NCI-H1092 treated with DMSO at 0.1 percent for 48 hours (cell line): Measurements from ENCODE around the gene ICA1.
"Not testable (repeated sequence)": the region's sequence is repeated elsewhere in the genome, so short reads cannot be mapped to it uniquely, and the experiment has no call there.

Source experiments
- DNase-seq: peaks from one replicate; lab custom pipeline; 2025; lab: John Stamatoyannopoulos, UW

Gene ICA1

DNA sequence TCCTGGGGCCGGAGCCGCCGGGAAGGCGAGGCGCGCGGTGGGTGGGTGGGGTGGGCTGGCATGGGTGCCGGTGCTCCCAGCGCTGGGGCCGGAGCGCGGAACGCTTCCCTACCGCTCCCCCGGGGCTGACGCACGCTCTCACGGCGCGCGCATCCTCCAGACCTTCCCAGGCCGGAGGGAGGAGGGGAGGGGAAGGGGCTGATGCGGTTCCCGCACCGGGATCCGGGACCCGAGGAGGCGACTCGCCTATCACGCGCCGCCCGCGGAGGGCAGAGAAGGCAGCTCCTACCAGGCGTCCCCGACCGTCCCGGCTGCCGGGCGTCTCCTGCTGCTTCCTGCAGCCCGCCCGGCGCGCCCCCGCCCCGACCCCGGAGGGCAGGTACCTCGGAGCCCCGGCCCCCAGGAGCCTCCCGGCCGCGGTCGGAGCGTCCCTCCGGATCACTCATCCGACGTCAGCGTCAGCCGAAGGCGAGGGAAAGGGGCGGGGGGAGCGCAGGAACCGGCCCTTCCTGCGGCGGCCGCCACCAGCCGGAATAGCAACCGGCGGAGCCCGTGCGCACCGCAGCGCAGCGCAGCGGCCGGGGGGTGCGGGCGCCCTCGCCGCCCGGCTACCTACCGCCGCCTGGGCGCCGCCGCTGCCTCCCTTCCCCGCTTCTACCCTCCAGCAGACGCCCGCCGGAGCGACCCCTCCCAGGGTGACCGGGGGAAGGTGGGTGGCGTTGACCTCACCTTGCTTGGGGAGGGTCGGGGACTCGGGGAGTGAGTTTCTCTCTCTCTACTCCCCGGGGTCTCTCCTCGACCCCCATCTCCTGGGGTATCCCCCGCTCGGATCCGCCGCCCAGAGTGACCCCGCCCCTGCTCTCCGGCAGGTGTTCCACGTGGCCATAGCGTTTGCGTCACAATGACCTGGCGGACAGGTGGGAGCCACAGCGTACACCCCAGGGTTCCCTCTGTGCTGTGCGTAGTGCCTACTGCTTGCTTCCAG, at the start of gene ICA1:
Gene ICA1, minus strand, starts transcription at position 457 of the 985 bp plus-strand sequence. CDS start 26,241 bp downstream, outside the sequence.
- peak; percentile 81 for DNase-seq

DNA sequence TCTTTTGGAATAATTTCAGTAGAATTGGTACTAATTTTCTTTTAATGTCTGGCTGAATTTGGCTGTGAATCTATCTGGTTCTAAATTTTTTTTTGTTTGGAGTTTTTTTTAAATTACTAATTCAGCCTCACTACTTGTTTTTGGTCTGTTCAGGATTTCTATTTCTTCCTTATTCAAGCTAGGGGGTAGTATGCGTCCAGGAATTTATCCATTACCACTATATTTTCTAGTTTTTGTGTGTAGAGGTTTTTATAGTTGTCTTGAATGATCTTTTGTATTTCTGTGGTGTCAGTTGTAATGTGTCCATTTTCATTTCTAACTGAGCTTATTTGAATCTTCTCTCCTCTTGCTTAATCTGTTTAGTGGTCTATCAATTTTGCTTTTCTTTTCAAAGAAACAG, 48.9 kb upstream of the ICA1 start:
- DNase-seq = no peak

DNA sequence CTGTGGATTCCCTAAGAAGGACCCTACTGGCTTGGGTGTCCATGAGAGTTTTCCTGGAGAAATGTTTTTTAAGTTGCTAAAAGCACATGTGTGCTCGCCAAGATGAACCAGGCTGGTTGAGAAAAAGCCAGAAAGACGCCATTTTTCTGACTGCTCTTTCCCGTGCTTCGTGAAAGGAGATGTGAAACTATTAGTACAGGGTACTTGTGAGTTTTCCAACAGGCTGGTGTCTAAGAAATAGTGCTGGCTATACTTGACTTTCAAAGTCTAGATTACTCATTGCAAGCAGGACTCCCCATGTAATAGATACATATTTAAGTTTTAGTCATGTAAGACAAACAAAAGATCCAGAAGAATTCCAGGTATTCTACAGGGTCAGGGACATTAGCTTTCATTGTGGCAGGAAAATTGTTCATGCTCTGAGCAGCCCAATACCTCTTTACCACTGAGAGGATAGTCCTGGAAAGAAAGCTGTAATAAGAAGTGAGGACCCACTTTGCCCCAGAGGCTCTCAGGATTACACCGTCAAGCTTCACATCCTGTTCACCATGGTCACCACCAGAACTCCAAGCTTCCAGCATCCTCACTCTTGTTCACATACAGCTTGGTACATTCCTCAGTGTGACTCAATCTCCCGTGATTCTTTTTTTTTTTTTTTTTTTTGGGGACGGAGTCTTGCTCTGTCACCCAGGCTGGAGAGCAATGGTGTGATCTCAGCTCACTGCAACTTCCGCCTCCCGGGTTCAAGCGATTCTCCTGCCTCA, 43.8 kb upstream of the ICA1 start:
- DNase-seq = no peak

DNA sequence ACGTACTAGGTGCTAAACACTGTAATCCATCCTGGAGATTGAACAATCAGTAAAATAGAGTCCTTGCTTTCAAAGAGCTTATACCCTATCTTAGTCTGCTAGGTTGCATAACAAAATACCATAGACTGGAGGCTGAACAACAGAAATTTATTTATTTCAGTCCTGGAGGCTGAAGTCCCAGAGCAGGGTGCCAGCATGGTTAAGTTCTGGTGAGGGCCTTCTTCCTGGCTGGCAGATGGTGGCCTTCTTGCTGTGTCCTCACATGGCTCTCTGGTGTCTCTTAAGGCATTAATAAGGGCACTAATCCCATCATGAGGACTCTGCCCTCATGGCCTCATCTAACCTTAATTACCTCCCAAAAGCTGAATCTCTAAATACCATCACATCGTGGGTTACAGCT, 43.1 kb upstream of the ICA1 start:
- no peak for DNase-seq

DNA sequence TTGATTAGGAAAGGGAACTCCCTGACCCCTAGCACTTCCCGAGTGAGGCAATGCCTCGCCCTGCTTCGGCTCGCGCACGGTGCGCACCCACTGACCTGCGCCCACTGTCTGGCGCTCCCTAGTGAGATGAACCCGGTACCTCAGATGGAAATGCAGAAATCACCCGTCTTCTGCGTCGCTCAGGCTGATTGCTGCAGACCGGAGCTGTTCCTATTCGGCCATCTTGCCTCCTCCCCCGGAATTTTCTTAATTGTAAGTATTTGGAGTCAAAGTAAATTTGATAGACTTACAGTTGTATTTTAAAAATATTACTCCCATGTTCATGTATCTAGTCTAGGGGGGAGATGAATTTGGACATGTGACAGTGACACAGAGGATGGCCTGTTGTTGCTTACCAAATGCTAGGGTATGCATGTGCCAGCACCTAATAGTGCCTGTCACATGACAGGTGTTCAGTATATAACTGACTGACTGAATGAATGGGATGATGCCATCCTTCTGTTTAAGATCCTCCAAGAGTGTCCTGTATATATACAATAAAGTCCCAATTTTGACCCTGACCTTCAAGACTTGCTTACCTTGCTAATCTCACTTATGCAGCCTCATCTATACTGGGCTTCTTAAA, 42.0 kb upstream of the ICA1 start:
- DNase-seq = no peak

DNA sequence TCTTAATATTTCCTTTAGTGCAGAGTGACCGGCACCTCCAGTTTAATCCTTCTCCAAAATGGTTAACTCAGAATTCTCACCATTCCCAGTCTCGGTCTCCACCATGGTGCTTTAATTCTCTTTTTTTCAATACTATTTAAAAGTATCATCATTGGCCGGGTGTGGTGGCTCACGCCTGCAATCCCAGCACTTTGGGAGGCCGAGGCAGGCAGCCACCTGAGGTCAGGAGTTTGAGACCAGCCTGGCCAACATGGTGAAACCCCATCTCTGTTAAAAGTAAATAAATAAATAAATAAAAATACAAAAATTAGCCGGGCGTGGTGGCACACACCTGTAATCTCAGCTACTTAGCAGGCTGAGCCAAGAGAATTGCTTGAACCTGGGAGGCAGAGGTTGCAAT, 35.1 kb upstream of the ICA1 start:
- not testable (repeated sequence) for DNase-seq

DNA sequence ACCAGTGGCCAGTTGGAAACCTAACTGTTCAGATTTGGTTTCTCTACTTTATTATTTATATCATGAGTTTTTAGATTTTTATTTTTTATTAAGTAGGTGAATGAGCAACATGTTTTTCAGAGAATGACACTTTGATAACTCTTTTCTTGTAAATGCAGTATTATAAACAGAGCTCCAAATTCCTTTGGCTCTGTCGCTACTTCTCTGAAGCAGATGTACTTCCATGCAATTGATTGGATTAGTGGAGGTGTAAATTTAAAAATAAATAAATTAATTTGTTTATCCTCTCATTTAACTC, 34.3 kb upstream of the ICA1 start:
- DNase-seq = no peak

DNA sequence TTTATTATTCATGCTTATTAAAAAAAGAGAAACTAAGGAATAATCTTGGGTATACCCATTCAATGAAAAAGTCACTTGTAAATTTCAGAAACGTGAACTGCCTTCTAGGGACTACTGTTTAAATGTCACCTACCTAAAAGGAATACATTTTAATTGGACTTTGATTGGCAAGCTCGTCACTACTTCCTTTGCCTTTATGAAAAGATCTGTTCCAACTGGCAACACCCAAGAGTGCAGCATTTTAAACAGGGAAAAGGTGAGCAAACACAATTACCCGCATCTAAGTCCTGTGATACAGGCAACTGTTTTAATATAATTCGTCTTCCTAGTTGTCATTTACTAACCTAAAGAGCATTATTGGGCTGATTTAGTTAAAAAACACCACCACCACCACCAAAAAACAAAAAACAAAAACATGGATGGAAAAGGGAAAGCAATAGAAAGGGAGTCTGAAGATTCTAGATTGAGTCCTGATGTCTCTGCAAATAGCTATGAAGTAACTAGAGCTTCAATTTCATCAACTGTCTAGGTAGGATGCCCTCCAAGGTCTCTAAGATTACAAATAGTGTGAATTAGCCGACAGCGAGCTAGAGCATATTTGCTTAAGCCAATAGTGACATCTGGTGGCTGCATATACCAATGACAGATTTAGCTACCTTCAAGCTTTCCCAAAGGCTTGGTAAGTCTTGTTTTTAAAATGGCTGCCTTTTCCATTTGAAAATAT, 33.8 kb upstream of the ICA1 start:
- DNase-seq = peak; percentile 96

DNA sequence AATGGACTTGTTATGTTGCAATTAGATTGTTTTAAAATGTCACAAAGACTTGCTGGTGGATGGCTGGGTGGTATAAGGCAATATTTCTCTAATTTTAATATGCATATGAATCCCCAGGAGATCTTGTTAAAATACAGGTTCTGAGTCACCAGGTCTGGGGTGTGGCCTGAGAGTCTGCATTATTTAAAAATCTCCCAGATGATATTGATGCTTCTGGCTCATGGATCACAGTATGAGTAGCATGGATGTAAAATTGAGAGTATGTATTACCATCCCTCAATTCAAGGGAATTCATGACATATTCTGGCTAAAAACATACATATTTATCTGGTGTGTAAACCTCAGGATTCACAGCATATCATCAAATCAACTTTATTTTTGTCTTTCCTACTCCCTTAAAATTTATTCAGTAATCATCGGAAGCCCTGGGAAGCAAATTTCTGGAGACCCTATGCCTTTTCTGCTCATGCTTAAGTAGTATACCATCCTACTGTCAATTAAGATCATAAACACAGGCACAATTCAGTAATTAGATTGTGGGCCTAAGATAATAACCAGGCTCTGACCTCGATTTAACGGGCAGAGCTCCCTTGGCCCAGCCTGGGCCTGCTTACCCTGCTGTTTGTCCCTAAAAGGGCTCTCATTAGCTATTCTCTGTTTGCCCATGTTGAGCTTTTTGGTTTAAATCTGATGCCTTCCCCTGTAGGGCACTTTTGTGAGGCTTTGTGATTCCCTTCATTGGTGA, 29.6 kb upstream of the ICA1 start:
- DNase-seq = no peak

DNA sequence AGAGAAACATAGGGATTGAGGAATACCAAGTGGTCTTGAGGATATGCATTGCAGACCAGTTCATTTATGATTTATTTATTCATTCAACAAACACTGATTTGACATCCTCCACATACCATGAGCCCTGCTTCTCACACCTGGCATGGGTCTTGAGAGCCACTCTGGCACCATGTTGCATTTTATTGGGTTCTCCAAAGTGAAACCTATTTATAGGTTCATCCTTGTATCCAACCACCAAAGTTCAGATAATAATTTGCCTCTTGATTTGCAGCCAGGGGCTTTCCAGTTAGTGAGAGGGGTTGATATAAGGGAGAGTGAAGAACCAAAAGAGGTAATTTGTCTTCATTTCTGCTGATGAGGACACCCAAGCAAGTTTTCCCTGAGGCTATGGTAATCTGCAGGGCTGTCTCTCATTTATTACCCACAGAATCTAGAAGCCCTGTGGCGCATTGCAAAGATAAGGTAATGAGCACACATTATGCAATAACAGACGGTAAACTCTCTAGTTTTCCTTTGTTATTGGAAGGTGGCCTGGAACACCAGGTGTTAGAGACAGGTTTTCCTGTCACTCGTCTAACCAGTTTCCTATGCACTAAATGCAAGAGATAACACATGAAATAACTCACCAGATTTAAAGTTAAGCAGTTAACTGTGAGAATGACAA, 28.8 kb upstream of the ICA1 start:
- peak; percentile 23 for DNase-seq

DNA sequence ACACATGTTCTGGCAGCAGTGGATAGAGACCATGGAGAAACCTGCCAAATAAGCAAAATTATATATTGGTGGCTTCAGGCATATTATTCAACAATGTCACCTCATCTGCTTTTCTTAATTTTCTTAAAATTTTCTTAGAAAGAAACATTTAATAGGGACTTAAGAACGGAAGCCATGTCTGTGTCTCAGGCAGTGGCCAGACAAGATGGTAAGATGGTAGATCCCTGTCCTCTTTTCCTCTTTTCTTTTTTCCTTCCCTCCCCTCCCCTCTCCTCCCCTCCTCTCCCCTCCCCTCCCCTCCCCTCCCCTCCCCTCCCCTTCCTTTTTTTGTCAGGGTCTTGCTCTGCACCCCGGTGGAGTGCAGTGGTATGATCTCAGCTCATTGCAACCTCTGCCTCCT, 24.2 kb upstream of the ICA1 start:
- DNase-seq = no peak

DNA sequence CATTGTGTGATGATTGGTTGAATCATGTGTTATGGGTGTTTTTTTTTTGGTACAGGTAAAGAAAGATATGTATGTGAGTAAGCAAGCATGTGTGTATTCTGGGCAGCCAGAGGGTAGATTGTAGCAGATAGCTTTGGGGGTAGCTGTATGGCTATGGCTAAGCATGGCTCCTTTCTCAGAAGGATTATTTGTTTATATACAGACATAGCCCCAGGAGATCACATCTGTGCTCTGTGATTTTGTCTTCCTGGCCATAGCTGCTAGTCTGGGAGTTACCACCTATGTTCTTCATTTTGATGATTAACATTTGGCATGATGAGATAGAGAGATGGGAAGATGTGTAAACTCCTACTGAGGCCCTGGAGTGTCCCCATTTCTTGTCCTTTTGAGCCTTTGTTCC, 23.2 kb upstream of the ICA1 start:
- no peak for DNase-seq

DNA sequence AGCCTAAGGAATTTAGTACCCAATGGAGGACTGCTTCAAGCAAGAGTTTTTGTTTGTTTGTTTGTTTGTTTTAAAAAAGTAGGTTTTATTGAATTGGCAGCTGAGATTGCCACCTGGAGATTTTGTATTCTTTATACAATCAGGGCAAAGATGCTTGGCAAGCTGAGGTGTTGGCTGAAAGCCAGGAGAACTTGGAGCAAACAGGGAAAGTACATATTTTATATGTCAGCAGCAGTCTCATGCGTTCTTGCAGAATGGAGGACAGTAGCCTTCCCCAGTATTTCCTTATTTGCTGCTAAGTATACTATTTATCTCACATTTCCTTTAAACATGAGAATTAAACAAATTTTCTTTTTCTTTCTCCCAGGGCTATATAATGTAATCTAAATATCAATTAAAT, 22.6 kb upstream of the ICA1 start:
- DNase-seq = no peak

DNA sequence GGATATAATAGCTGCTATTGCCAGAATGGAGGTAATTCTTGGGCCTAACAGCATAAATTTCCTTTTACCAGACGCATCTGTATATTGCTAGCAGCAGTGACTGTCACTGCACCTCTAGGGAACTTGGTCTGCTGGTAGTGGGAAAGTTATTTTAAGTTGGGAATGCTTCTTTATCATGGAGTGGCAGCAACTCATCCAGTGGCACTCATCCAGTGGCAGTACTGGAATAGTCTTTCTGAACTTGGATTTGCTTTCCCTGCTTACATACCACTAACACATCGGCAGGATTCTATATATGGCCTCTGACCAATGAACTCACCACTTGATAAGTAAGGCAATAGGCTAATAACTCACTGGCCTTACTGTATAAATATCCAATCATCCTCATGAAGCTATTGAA, 22.0 kb upstream of the ICA1 start:
- no peak for DNase-seq

DNA sequence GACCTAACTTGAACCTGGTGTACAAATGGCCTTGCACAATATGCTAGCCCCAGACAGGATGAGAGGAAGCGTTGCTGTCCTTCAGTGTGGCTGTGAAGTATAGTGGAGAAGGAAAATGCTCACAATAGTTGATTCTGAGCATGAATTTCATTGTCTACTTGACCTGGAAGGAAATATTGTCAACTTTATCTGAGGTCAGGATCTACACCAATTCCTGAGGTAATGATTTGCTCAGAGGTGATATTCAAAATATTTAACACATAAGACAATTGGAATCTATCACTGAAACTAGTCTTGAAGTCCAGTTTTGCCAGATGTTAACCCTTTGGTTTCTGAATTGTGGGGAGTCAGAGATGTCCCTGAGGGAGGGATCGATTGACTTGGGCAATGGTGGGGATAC, 20.9 kb upstream of the ICA1 start:
- no peak for DNase-seq

DNA sequence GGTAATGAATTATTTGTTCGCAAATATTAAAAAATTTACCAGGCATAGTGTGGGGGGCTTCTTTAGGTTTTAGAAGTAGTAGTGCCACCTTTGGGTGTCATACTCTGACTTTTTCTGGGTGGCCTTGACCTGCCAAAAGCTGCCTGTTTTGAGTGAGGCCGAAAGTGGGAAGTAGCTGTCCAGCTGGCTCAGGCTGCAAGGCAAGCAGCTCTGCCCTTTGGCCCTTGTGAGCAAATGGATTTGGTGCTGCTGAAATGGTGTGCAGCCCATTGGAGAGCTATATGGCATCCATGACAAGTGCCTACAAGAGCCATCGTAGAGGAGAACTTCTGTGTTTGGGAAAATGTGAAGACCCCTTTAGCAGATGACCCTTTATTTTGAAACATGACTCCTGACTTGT, 20.2 kb upstream of the ICA1 start:
- no peak for DNase-seq

DNA sequence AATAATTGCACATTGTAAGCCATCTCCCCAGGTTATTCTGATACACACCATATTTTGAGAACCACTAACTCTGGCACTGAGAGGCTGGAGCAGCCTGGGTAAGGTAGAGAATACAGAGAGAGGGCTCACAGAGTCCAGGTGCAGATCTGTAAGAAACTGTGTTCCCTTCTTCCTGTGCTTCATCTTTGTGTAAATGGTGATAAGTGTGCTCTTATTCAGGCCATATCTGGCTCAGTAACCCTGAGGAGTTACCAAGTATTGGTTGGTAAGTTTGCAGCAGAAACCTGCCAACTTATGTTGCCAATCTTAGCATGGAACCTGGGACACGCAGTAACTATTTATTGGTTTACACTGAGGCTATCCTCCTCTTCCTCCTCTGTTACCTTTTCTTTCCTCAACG, 16.2 kb upstream of the ICA1 start:
- DNase-seq = no peak

DNA sequence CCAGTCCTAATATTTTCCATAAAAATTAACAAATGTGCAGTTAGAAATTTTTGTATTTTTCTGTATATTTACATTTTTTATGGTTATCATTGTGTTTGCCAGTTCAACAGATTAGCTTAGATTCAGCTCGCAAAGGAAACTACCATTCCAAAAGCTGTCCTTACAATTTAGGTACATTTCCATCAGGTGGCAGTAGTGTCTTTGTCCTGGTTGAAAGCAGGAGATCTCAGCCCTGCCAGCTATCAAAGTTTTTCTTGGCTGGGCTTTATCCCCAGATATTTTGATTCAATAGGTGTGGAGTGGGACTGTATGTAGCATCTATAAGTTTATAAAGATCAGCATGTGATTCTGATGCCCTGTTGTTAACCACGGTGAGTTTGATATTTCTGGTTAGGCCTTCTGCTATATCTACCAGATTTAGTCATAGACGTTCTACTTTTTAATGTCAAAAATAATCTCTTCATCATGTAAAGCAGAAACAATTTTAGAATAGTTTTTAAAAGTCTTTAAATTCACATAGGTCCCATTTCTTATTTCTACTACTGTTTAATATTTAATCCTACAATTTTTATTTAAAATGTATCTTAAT, 15.5 kb upstream of the ICA1 start:
- no peak for DNase-seq

DNA sequence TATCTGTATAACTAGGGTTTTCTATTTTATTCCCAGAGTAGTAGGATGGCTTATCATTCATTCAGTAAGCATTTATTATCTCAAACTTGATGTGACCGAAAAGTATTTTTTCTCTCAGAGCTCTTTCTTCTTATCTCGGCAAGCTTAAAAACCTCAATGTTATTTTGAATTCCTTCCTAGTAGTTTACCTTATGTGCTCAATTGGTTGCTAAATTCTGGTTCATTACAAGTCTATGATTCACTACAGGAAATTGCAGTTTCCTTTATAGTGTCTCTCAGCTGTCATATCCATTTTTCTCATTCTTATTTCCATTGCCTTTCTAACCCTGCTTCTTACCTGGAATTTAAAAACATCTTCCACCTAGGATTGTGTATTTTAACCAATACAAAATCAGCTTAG, 12.6 kb upstream of the ICA1 start:
- no peak for DNase-seq

DNA sequence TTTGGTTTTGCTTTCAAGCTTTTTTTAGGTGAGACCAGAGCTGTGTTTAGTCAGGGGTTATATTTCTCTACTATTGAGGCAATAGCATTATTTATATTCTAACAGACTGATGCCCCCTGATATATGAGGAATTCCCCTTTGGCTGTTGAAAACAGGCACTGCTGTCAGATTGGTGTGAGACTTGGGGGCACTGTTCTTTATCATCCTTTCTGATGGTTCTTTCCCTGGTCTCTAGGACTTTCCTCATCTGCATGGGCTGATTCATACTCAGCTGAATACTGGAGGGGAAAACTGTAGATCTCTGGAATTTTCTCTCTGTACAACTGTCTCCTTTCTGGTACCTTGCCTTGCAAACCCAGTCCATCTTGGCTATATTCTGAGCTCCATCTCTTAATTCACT, 10.0 kb upstream of the ICA1 start:
- no peak for DNase-seq

DNA sequence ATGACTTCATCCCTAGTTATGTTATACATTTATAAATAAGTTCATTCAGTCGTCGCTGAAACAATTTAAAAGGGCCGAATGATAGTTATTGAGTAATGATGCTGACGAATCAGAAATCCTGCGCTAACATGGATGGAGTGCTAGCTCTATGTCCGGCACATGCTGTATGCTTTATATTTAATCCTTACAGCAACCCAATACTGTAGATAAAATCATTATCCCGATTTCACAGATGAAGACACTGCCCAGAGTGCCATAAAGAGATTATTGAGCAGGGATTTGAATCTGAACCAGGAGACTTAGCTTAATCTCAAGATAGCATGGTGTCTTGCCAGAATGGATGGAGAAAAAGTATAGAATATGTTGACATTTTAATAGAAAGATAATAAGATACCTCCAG, 1.1 kb upstream of the ICA1 start:
- DNase-seq = no peak
